CD14-positive monocyte (primary cell): Measurements from ENCODE around the gene KIZ. TPM values are rescaled to one million over a fixed set of nuclear protein-coding genes. Genes with fewer than 3 reads are reported as not detected.

ENCODE experiments used
- DNase-seq, 3 donors: peaks; one replicate each; pipeline ENCODE4 v3.0.0-alpha.2; 2011 to 2022
- H2AFZ ChIP-seq: 2 replicates; pipeline ENCODE4 v1.6.0; 2012; ENCODE audit warnings: mild to moderate bottlenecking, low read depth, low read length, inconsistent platforms; ENCODE audit not compliant: insufficient read depth, poor library complexity, severe bottlenecking
- H3K27ac ChIP-seq, 2 donors: 1 replicate in 1 of 2; 2 replicates in 1 of 2; pipeline ENCODE4 v1.5.1; 2012 to 2013; ENCODE audit warnings: low read length in 2 of 2, control low read depth in 1 of 2, inconsistent platforms in 1 of 2, low read depth in 1 of 2, mild to moderate bottlenecking in 1 of 2
- H3K27me3 ChIP-seq, 2 donors: one replicate each; pipeline versions ENCODE4 v1.6.0 to v1.6.1; 2011 to 2013; ENCODE audit warnings: low read length in 2 of 2; ENCODE audit not compliant: control insufficient read depth in 2 of 2, insufficient read depth in 2 of 2
- H3K36me3 ChIP-seq, 2 donors: replicated peaks in 1 of 2; 1 replicate in 1 of 2; 2 replicates in 1 of 2; pipeline versions ENCODE4 v1.5.1 to v1.6.1; 2012 to 2013; ENCODE audit warnings: low read length in 2 of 2, control low read depth in 1 of 2, inconsistent platforms in 1 of 2, mild to moderate bottlenecking in 1 of 2; ENCODE audit not compliant: insufficient read depth in 2 of 2, control insufficient read depth in 1 of 2
- H3K4me1 ChIP-seq, 2 donors: 1 replicate in 1 of 2; 2 replicates in 1 of 2; pipeline versions ENCODE4 v1.5.1 to v1.6.1; 2012 to 2013; ENCODE audit warnings: low read length in 2 of 2, control low read depth in 1 of 2, inconsistent platforms in 1 of 2, mild to moderate bottlenecking in 1 of 2, moderate library complexity in 1 of 2; ENCODE audit not compliant: insufficient read depth in 2 of 2, control insufficient read depth in 1 of 2
- H3K4me2 ChIP-seq: replicated peaks from 2 replicates; pipeline ENCODE3; 2012; ENCODE audit warnings: low read length, moderate library complexity, mild to moderate bottlenecking; ENCODE audit not compliant: poor library complexity, severe bottlenecking; ENCODE audit errors: extremely low read depth
- H3K4me3 ChIP-seq, 3 experiments: fragments of 200-600 bp in 1 of 3; sonication (generic) in 1 of 3; replicated peaks in 1 of 3; 1 replicate in 2 of 3; 2 replicates in 1 of 3; pipeline ENCODE4 v1.5.1; 2011 to 2013; ENCODE audit warnings: low read length in 3 of 3, mild to moderate bottlenecking in 3 of 3, control low read depth in 2 of 3, low read depth in 2 of 3, inconsistent platforms in 1 of 3, moderate library complexity in 1 of 3
- H3K79me2 ChIP-seq: 2 replicates; pipeline ENCODE4 v1.6.0; 2012; ENCODE audit warnings: mild to moderate bottlenecking, control low read depth, inconsistent platforms, low read length, moderate library complexity; ENCODE audit not compliant: insufficient read depth
- H3K9ac ChIP-seq: 2 replicates; pipeline ENCODE4 v1.6.0; 2017; ENCODE audit warnings: low read length, mild to moderate bottlenecking; ENCODE audit not compliant: insufficient read depth, poor library complexity, severe bottlenecking
- H3K9me3 ChIP-seq, 2 donors: replicated peaks in 1 of 2; 1 replicate in 1 of 2; 2 replicates in 1 of 2; pipeline versions ENCODE4 v1.5.1 to v1.6.1; 2012 to 2013; ENCODE audit warnings: low read length in 2 of 2, control low read depth in 1 of 2; ENCODE audit not compliant: control insufficient read depth in 1 of 2, insufficient read depth in 1 of 2
- H4K20me1 ChIP-seq: 2 replicates; pipeline ENCODE4 v1.6.0; 2012; ENCODE audit warnings: mild to moderate bottlenecking, low read length, control low read depth, moderate library complexity; ENCODE audit not compliant: insufficient read depth
- H3K27ac Mint-ChIP-seq, 7 donors: one replicate each; pipeline ENCODE4 v1.8.0; 2020; ENCODE audit warnings: mild to moderate bottlenecking in 7 of 7, mixed read lengths in 7 of 7, moderate library complexity in 6 of 7, inconsistent platforms in 2 of 7
- H3K27me3 Mint-ChIP-seq, 3 donors: one replicate each; pipeline ENCODE4 v1.8.0; 2021 to 2022; ENCODE audit warnings: low read depth in 3 of 3, mild to moderate bottlenecking in 3 of 3, mixed read lengths in 3 of 3, moderate library complexity in 3 of 3, inconsistent platforms in 1 of 3
- H3K36me3 Mint-ChIP-seq, 2 donors: one replicate each; pipeline ENCODE4 v1.8.0; 2020; ENCODE audit warnings: mixed read lengths in 2 of 2, inconsistent platforms in 1 of 2, mild to moderate bottlenecking in 1 of 2
- H3K4me1 Mint-ChIP-seq: one replicate; pipeline ENCODE4 v1.8.0; 2020; ENCODE audit warnings: mild to moderate bottlenecking, mixed read lengths
- H3K4me3 Mint-ChIP-seq, 2 donors: one replicate each; pipeline ENCODE4 v1.8.0; 2020; ENCODE audit warnings: mild to moderate bottlenecking in 2 of 2, mixed read lengths in 2 of 2, moderate library complexity in 1 of 2
- H3K9me3 Mint-ChIP-seq, 7 donors: one replicate each; pipeline ENCODE4 v1.8.0; 2020 to 2022; ENCODE audit warnings: mixed read lengths in 7 of 7, mild to moderate bottlenecking in 6 of 7, moderate library complexity in 6 of 7, inconsistent platforms in 2 of 7
- CTCF ChIP-seq: fragments of 200-600 bp; IDR thresholded peaks from one replicate; pipeline ENCODE4 v1.8.0; 2022; ENCODE audit warnings: antibody characterized with exemption, mild to moderate bottlenecking
- WGBS: methylation state at CpG from one replicate; pipeline ENCODE4 v1.1.5; 2013; ENCODE audit warnings: missing lambda C conversion rate; ENCODE audit not compliant: insufficient coverage; 5-methylcytosine and 5-hydroxymethylcytosine counted together
- intact Hi-C, 2 donors: fragments of 100-400 bp; cut with micrococcal nuclease; formaldehyde crosslinking; loops; one replicate each; pipeline versions ENCODE4 v1.15.0 to v1.15.1; 2023
- polyA plus RNA-seq, 3 donors: library from polyadenylated mRNA; depleted of rRNA in 1 of 3; unstranded in 2 of 3; stranded (reverse) in 1 of 3; fragments of 300-500 nt in 2 of 3; fragments of >200 nt in 1 of 3; fragmentation: Illumina TruSeq in 2 of 3; gene quantifications; 1 replicate in 2 of 3; 2 replicates in 1 of 3; pipeline ENCODE4 v1.2.3, GENCODE V29; 2012 to 2021

Gene KIZ
- polyA plus RNA-seq, 3 donors, result 7.2 to 13.2 (median 10.2) TPM

- Mint-ChIP-seq H3K9me3 (peaks cover 1 to 12% (median 4%) of the 10 kb centered on the region in 7 donors), H3K36me3 (no peaks in the 10 kb centered on the region), H3K4me1 (no peaks in the 10 kb centered on the region), H3K27ac (no peak overlapping the region), H3K27me3 (peaks cover 10 to 32% (median 24%) of the 10 kb centered on the region in 3 donors), H3K4me3 (no peak overlapping the region)
- intact Hi-C loops, result no loop called here
- Histone ChIP-seq H2AFZ (no peak overlapping the region), H3K9ac (no peak overlapping the region), H3K27me3 (no peaks in the 10 kb centered on the region), H3K27ac (no peak overlapping the region), H3K4me3 (no peak overlapping the region), H3K4me1 (no peaks in the 10 kb centered on the region), H3K36me3 (no peaks in the 10 kb centered on the region), H4K20me1 (no peaks in the 10 kb centered on the region), H3K4me2 (no peak overlapping the region), H3K9me3 (no peaks in the 10 kb centered on the region), H3K79me2 (no peaks in the 10 kb centered on the region)
- no peak for DNase-seq
- WGBS, result 100% methylated on average over 1 of the region's 3 CpGs
- TF ChIP-seq CTCF, result no peak
These were observed 154.7 kb downstream of the KIZ start for GRCh38 chr20:21280522-21281016.

GRCh38 chr20:21286775-21287174, 160.9 kb downstream of the KIZ start:
- no peak overlapping the region for H3K27ac ChIP-seq
- peaks cover 2 to 6% of the 10 kb centered on the region in 2 donors for H3K9me3 ChIP-seq
- no peak overlapping the region for H3K9ac ChIP-seq
- no peaks in the 10 kb centered on the region for H3K36me3 ChIP-seq
- H3K27me3 Mint-ChIP-seq, result peaks cover 15 to 27% (median 18%) of the 10 kb centered on the region in 3 donors
- peaks cover 5 to 17% (median 11%) of the 10 kb centered on the region in 7 donors for H3K9me3 Mint-ChIP-seq
- no peaks in the 10 kb centered on the region for H3K36me3 Mint-ChIP-seq
- intact Hi-C loops, result no loop called here
- H2AFZ ChIP-seq, result no peak overlapping the region
- H3K79me2 ChIP-seq, result no peaks in the 10 kb centered on the region
- WGBS, result no CpG with 5 or more reads among the region's 4 CpGs
- no peak overlapping the region for H3K27ac Mint-ChIP-seq
- no peak overlapping the region for H3K4me2 ChIP-seq
- H3K4me1 Mint-ChIP-seq, result no peaks in the 10 kb centered on the region
- no peak overlapping the region for H3K4me3 ChIP-seq
- no peaks in the 10 kb centered on the region for H3K4me1 ChIP-seq
- DNase-seq, result no peak
- no peak for TF ChIP-seq CTCF
- peaks cover 2 to 5% of the 10 kb centered on the region in 2 donors for H3K27me3 ChIP-seq
- H4K20me1 ChIP-seq, result no peaks in the 10 kb centered on the region
- H3K4me3 Mint-ChIP-seq, result no peak overlapping the region
